NCI-H748 (cell line): ENCODE measurements around the gene PIK3R2.
"Not testable (repeated sequence)": the region's sequence is repeated elsewhere in the genome, so short reads cannot be mapped to it uniquely, and the experiment has no call there.

ENCODE experiments used
- DNase-seq: peaks from one replicate; lab custom pipeline; 2025; ENCODE audit not compliant: unreplicated experiment; lab: John Stamatoyannopoulos, UW

PIK3R2 gene

DNA sequence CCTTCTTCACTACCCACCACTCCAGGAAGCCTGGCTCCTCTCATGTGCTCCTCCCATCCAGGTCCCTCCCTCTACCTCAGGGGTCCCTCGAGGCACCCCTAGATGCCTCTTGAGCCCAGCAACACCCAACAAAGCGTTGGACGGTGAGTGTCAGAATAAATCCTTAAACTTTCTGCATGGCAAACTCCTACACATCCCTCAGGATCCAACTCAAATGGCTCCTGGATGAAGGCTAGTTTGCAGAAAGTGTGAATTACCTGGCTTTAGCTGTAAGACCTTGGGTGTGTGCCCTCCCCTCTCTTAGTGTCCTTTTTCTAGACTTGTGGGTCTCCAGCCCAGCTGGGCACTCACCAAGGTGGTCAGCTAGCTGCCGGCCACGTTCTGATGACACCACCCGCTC lies 45.4 kb downstream of the PIK3R2 start:
- no peak for DNase-seq

DNA sequence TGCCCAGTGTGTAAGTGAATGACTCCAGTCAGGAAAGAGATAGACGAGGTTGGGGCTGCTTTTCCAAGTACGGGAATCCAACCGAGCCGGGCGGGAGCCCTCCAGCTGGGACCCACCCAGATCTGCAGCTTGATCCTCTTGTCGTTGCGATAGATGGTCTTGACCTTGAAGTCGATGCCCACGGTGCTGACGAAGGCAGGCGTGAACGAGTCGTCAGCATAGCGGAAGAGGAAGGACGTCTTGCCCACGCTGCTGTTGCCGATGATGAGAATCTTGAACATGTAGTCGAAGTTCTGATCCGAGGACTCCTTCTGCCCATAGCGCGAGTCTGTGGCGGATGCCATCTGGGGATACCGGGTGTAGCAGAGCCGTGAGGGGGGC lies 49.4 kb downstream of the PIK3R2 start:
- DNase-seq = no peak

DNA sequence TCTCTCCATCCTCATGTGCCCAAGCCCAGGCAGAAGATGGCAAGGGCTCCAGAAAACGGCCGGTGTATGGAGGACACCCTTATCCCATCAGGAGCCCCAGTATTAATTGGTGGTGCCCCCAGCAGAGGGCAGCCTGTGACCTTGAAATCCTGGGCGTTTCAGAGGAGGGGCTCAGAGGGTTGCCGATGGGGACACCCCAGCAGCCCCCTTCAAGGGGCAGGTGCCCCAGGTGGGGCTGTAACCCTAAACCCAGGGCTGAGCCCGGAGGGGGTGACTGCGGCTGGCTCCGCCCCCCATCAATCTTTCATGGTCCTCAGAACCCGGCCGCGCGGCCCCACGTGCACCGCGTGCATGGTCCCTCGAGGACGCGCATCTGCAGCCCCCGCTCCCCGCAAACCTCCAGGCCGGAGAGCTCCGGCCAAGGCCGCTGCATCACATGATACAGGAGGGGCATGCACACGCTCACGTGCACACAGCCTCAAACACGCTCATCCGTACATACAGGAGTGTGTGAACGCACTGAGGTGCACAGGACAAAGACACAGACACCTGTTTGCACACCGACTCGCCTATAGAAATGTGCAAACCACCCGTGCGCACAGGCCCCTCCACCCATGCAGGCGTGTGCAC lies 49.9 kb downstream of the PIK3R2 start:
- peak; percentile 46 for DNase-seq

DNA sequence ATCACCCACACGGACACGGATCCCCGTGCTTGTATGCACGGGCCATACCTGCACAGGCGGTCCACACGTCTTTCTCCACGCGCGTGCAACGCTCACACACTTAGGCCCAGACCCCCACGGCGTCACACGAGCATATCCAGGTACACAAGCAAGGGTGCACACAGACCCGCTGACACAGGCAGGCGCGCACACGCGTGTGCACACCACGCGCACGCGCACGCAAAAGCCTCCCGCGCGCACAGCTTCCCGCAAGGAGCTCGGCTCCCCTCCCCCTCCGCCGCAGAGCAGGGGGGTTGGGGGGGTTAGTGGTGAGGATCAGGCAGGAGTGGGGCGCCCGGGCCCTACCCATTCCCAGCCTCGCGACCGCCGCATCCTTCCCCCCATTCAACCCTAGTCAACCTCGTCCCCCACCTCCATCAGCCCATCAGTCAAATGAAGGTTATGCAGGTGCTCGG lies 50.5 kb downstream of the PIK3R2 start:
- DNase-seq = peak; percentile 46

DNA sequence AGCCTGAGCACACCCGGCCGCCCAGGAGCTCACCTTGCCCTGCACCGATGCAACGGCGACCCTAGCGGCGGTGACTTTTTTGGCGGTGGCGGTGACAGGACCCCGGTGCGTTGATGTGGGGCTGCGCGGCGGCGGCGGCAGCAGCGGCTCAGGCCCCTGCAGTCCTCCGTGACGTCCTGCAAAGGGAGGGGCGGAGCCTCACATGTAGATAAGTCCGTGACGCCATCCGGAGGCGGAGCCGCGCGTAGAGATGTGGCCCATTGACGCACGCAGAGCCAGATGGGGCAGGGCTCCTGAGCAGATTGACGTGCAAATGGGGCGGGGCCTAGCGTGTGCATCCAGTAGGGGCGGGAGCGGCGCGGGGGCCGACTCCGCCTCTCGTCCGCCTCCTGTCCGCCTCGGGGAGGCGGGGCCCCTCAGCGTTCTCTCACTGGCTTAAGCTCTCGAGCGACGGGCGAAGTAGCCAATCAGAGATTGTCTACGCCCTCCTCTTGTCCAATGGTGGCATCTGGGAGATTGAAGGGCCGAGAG lies 51.0 kb downstream of the PIK3R2 start, which contains the start of gene RAB3A:
Gene RAB3A (minus strand): TSS at position 180 of the 531 bp plus-strand sequence. CDS start 1,302 bp downstream, outside the sequence.
- DNase-seq = peak; percentile 99

DNA sequence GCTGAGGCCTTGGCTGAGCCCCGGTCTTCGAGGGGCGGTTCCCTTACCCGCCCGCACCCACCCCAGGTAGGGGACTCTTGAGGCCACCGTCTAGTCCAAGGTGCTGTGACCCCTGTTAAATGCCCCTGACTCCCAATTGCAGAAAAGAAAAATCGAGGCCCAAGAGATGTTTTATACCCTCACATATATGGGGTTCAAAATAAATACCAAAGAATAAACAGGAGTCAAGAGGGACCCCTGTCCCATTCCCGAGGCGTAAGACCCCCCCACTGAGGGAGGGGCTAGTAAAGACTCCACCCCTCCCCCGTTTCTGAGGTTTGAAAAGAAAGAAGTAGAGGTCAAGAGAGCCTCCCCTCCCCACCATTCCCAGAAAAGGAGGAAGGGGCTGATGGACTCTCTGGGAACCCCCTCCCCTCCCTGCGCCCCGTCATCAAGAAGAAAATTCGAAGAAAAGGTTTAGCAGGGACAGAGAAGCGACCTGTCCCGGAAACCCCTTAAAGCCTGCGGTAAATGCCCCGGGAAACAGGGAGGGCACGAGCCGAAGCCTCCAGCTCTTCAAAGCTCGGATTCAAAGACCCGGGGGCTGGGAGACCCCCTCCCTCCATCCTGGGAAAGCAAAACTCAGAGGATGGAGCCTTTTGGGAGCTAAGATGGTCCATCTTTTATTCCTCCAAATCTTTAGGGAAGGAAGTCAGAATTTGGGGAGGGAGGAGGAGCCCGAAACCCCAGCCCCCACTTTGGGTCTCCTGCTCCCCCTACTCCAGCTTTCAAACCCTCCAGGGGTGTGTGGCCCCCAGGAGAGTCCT lies 51.6 kb downstream of the PIK3R2 start:
- peak; percentile 72 for DNase-seq

DNA sequence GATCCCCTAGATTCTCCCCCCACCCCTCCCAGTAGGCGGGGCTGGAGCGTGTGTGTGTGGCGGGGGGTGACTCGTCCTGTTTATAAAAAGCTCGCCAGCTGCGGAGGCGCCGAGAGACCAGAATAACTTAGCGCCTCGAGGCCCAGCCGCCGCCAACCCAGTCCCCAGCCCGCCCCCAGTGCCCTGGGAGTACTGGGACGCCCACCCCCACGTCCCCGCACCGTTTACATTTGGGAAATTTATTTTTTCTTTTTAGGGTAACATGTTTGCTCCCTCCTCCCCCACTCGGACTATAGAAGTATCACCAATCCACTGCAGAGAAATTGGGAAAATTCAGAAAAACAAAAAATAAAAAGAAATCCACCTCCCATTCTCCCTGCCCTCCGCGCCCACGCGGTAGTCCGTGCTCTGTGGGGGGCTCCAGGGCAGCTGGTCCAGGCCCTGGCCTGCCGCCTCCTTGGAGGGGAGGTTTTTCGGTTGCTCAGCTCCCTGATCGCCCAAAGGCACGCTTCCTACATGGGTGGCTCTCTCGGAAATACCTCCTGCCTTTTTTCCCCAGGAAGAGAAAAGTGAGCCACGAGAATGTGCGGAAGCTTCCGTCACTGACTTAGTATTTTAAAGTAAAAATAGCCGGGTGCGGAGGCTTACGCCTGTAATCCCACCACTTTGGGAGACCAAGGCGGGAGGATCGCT lies 52.4 kb downstream of the PIK3R2 start:
- DNase-seq = peak; percentile 55

DNA sequence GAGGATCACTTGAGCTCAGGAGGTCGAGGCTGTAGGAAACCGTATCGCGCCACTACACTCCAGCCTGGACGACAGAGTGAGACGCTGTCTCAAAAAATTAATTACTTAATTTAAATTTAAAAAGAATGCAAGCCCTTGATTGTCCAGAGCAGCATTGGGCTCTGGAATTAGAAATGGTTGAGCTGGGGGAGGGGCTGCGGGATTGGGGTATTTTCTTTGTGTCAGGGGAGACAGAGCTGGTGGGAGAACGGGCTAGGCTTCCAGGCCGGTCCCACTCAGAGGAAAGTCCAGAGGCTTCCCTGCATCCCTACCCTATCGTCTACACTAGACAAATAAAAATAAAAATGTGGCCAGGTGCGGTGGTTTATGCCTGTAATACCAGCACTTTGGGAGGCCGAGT lies 53.1 kb downstream of the PIK3R2 start:
- DNase-seq = no peak

DNA sequence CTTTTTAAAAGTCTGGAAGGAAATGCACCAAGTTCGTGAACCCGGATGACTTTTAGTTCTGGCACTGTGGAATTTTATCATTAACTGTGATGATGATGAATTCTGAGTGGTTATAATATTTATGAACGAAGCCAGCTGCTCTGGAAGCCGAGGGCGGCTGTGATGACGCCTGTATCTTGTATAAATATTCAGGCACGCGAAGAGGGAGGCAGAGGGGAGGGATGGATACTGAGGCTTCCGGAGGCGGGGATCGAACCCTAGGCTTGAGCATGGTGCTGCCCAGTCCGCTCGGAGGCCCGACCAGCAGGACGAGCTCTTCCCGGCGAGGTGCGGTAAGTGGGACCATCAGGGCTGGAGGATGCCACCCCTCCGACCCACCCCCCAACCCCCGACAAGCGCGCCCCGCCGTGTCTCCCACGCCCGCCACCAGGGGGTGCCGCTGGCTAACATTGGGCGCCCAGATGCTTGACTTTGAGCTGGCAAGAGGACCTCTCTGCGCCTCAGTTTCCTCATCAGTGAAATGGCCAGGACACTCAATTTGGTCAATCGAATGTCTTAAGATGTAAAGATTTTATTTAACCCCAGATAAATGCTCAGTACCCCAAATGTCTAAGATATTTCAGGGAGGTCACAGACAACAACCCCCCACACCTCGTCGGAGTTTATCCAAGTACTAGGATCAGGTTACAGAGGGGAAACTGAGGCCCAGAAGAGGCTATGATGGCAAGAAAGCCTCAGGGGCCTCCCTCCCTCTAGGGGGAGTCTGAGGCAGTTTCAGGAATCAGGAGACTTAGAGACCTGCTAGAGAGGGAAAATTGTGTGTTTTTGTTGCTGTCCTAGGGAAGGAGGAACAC lies 55.4 kb downstream of the PIK3R2 start:
- DNase-seq = peak; percentile 30

DNA sequence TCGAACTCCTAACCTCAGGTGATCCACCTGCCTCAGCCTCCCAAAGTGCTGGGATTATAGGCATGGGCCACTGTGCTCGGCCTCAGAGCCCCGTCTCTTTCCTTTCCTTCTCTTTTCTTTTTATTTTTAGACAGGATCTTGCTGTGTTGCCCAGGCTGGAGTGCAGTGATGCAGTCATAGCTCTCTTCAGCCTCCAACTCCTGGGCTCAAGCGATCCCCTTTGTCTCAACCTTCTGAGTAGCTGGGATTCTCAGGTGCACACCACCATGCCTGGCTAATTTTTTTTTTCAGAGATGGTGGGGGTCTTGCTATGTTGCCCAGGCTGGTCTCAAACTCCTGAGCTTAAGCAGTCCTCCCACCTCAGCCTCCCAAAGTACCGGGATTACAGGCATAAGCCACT lies 56.9 kb downstream of the PIK3R2 start:
- DNase-seq = not testable (repeated sequence)

DNA sequence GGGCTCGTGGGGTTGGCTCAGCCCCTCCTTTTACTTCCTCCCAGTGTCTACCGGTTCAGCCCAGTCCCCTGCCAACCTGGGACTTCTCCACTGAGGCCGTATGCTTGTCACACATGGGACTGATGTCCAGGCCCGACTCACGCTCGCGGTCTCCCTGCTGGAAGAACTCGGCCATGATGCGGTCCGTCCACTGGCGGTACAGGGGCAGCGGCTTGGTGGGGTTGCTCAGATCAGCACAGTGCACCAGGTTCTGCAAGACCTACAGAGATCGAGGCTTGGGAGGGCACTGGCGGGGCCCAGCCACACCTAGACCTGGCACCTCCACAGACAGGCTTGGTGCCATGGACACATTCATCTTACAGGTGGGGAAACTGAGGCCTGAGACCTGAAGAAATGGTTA lies 58.7 kb downstream of the PIK3R2 start:
- no peak for DNase-seq

DNA sequence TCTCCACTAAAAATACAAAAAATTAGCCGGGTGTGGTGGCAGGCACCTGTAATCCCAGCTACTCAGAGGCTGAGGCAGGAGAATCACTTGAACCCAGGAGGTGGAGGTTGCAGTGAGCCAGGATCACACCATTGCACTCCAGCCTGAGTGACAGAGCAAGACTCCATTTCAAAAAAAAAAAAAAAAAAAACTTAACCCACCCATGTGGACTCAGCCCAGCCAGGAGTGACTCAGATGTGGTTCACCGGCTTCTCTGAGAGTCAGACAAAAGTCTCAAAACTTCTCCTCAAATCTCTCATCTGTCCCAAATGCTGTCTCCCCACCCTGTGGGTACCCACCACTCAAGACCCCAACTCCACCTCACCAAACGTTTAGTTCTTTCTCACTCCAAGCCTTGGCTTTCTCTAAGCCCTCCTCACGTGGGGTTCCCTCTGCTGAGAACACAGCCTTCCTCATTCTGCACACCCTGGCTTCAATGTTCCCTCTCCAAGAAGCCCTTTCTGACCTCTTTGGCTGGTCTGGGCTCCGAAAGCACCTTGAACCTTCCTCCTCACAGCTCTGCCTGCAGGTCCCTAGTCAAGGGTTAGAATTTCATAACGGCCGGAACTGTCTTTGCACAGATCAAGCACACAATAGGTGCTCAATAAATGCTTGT lies 61.9 kb downstream of the PIK3R2 start:
- no peak for DNase-seq

DNA sequence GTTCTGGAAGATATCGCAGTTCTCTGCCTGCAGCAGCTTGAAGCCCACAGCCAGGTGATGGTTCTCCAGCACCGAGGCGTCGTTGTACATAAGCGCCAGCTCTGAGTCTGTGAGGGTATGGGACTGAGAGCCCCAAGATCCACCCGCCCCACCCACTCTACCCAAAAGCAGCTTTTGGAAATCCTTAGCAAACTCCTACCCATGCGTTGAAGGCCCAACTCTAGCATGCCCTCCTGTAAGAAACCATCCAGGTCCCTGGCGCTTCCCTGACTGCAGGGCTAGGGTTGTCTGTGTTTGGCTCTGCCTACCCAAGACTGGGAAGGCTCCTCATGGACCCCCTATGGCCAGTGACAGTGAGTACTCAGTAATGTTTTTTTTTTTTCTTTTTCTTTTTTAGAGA lies 63.8 kb downstream of the PIK3R2 start:
- no peak for DNase-seq

DNA sequence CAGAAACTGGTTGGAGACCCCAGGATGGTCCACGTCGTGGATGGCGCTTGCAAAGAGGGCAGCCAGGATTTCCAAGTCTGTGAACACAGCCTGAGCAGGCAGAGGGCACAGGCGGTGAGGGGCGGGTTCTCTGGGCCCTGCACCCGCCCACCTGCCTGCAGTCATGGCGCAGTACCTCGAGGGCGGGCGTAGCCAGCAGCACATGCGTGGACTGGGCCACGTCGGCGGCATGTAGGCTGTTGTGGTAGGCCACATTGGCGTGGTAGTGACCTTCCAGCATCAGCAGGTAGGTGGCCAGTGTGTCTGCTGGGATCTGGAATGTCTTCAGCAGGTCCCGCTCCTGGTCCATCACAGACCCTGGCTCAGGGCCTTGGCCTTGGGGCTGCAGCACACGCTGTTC lies 65.2 kb downstream of the PIK3R2 start:
- no peak for DNase-seq

DNA sequence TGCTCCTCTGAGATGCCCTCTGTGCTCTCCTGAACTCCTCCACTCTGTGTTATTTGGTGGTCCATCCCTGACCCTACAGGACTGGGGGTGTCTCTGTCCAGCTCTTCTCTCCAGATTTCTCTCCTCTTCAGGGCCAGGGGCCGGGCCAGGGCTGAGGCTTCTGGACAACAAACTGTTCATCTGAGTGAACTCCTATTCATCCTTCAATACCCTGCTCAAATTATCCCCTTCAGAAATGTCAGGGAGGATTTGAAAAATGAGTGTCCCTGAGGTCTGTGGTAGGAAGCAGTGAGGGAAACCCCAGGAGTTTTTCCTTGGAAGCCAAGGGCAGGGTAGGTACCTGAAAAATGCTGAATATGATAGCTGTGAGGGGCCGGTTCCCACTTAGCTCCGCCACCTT lies 65.6 kb downstream of the PIK3R2 start:
- DNase-seq = no peak
